Astrocyte of the hippocampus (primary cell): ENCODE results near the gene SLC26A11.
A peak's percentile ranks its signal among the peaks of the same experiment; 100 is the strongest.
"Not testable (repeated sequence)": the region's sequence is repeated elsewhere in the genome, so short reads cannot be mapped to it uniquely, and the experiment has no call there.

ENCODE experiments used
- DNase-seq: peaks from one replicate; pipeline ENCODE4 v3.0.0; 2011; ENCODE audit warnings: low read depth, low spot score

Gene SLC26A11

DNA sequence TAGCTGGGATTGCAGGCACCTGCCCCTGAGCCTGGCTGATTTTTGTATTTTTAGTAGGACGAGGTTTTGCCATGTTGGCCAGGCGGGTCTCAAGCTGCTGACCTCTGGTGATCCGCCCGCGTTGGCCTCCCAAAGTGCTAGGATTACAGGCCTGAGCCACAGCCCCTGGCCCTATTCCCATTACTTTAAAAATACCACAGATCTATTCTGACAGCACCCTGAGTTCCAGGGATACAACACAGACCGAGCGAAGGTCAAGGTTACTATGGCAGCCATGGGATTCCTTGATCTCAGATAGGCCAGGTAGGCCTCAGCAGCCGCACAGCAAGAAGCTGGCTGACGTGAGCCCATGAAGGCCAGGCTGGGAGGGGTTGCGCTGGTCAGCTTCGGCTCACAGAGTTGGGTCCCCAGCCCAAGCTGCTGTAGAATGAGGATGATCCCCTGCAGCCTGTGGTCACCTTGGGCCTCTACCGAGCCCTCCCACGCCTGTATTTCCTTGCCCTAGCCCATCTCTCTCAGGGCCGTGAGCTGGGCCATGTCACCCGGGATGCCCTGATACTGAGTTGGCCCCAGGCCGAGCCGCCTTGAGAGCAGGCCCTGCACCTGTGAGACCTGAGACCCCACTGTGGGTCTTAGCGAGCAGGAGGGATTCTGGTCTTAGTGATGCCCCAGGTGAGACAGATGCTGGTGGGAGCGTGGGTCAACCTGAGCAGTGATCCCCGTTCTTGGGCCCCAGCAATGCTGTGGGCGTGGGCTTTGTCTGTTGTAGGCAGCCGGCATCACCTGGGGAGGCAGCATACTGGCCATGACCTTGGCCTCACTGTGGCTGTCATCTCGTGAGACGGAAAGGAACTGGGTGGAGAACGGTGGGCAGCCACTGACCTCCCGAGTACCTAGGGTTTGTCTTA is 23.6 kb downstream of the SLC26A11 start:
- DNase-seq = no peak

GRCh38 chr17:80244448-80244847 is 24.2 kb downstream of the SLC26A11 start:
- DNase-seq = not testable (repeated sequence)

- no peak for DNase-seq
These were observed 24.8 kb downstream of the SLC26A11 start for GRCh38 chr17:80244871-80245509.

DNA sequence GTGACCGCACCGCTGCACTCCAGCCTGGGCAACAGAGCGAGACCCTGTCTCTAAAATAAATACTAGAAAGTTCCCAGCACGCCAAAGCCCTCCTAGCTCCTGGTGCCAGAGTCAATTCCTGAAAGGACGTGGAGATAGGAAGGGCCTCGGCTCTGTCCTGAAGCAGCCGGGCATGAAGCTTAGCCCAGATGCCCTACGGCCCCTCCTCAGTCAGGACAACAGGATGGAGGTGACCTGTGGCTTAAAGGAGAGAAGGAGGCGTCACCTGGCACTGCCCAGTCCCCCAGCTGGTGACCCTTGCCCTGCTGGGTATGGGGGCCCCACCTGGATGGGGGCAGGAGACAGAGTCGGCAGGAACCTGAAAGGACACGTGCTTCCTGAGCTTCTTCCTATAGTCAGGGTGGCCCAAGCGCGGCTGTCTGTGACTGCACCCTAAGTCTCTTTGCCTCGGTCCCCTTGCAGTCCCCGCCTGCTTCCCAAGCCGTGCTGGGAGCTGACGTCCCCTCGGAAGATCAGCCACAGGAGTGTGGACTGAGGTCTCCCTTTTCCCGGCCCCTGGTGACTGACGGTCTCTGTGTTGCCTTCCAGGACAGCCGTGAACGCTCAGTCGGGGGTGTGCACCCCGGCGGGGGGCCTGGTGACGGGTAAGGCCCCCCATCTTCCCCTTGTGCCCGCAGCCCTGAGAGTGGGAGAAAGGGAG is 25.5 kb downstream of the SLC26A11 start:
- DNase-seq = no peak

DNA sequence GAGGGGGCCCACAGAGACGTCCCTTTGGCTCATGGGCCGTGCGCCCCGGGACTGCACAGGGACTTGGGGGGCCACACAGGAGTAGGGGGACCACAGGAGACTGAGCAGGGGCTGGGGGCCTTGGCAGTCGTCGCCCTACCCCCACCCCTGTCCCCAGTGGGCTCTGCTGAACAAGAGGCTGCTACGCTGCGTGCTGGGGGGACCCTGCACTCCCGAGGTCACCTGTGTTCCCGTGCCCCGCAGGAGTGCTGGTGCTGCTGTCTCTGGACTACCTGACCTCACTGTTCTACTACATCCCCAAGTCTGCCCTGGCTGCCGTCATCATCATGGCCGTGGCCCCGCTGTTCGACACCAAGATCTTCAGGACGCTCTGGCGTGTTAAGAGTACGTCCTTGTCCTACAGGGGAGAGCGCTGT is 26.0 kb downstream of the SLC26A11 start:
- DNase-seq = no peak

GRCh38 chr17:80246726-80247125 is 26.5 kb downstream of the SLC26A11 start:
- no peak for DNase-seq

DNA sequence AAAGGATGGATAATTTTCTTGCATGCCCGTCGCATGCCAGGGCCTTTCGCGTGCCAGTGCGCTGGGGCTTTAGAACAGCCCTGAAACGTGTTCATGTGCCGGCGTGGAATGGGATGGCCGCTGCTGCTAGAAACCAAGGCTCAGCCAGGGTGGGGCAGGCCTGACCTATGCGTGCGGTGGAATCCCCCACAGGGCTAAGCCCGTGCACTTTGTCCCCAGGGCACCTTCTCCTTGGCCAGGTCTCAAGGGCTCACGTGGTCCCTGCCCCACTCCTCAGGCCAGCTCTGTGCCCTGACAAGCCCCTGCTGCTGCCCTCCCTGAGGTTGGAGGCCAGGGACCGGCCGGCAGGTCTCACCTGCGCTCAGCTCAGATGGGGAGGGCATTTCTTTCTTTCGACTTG is 27.3 kb downstream of the SLC26A11 start:
- DNase-seq = no peak

DNA sequence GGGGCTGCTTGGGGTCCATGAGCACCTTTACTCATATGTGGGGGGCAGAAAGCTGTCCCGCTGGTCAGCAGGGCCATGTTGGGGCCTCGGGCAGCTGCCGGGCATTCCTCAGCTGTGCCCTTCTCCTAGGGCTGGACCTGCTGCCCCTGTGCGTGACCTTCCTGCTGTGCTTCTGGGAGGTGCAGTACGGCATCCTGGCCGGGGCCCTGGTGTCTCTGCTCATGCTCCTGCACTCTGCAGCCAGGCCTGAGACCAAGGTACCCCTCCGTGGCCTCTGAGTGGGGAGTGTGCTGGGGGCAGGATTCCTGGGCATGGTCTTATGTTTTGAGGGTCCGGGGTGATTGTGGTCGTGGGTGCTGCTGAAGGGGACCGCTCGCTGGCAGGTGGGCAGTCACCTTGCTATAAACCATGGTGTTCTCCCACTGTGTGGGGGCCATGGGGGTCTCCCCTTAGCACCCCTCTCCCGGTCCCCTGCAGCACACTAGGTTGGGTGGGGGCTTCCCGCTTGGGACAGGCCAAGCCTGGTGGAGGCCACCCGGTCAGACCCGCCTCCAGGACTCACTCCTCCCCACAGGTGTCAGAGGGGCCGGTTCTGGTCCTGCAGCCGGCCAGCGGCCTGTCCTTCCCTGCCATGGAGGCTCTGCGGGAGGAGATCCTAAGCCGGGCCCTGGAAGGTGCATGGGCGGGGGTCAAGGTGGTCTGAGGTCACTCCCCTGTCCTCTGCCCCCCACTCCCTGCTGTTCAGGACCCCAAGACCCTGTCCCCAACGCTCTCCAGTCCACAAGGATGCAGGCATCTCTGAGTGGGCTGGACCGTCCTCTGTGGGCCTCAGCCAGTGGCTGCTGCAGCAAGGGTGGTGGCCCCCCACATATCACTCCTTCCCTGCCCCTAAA is 28.0 kb downstream of the SLC26A11 start:
- no peak for DNase-seq

- DNase-seq = no peak
These were observed 28.9 kb downstream of the SLC26A11 start for GRCh38 chr17:80248894-80249710.

DNA sequence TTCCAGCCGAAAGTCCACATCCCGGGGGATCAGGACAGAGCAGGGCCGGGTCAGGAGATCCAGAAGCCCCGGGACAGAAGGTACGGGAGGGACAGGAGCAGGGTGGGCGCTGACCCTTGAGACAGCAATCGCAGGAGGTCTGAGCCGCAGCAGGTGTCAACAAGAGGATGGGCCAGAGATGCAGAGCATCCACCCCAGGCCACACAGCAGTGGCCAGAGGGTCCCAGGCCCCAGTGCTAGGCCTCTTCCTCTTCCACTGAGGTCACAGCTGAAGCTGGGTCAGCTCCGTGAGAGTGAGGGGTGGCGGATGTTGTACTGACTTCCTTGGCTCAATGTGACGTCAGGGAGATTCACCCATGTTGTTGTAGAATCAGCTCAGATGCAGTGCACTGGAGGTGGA is 31.7 kb downstream of the SLC26A11 start:
- DNase-seq = no peak

GRCh38 chr17:80252871-80253270 is 32.6 kb downstream of the SLC26A11 start:
- peak; percentile 68 for DNase-seq

DNA sequence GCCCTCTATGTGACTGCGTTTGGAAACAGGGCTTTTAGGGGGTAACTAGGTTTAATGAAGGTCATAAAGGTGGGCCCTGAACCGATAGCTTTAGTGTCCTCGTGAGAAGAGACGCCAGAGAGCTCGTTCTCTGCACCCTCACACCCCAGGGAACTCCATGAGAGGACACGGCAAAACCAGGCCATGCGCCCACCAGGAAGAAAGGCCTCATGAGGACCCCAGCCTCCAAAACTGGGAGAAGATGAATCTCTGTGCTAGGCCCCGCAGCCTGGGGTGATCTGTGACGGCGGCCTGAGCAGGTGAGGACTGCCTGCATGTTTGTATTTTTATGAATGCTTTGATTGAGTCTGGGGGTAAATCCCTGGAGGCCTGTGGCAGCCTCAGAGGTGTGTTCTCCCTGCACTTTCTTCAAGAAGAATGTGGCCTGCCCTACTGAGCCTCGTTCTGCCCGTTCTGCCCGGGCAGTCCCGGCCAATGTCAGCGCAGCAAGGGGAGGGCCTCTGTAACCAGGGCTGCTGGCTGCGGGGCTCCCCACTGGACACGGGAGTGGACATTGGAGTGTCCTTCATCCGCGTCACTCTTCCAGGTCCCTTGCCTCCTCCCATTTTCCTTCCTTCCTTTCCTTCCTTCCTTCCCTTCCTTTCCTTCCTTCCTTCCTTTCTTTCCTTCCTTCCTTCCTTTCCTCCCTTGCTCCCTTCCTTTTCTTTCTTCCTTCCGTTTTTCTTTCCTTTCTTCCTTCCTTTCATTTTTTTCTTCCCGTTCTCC is 33.6 kb downstream of the SLC26A11 start:
- no peak for DNase-seq

- peak; percentile 91 for DNase-seq
These were observed 34.4 kb downstream of the SLC26A11 start for GRCh38 chr17:80254396-80255251.

- no peak for DNase-seq
These were observed 35.8 kb downstream of the SLC26A11 start for GRCh38 chr17:80256034-80256350.

- no peak for DNase-seq
These were observed 37.5 kb downstream of the SLC26A11 start for GRCh38 chr17:80257716-80258213.

GRCh38 chr17:80258296-80258695 is 38.1 kb downstream of the SLC26A11 start:
- DNase-seq = not testable (repeated sequence)

GRCh38 chr17:80259457-80260068 is 39.3 kb downstream of the SLC26A11 start:
- no peak for DNase-seq

DNA sequence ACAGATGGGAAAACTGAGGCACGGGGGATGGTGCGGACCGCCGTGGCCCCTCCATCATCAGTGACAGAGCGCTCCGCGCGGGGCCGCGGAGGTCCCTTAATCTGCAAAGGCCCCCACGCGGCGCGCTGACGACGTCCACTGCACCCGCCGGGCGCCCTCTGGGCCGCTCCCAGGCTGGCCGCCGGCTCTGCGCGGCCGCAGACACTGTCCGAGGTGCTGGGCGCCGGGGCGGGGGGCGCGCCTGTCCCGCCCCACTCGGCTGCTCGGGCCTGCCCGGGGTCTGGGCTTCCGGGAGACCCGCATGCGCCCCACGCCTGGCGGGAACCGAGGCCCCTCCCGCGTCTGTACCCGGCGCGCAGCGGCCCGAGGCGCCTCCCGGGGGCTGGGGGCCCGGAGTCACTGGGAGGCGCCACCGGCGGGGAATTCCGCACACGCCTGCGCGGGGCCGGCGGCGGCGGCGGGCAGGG is 39.9 kb downstream of the SLC26A11 start:
- DNase-seq = peak; percentile 90
